ENCODE measurements around the gene DNAAF1. TPM values are rescaled to one million over a fixed set of nuclear protein-coding genes. Genes with fewer than 3 reads are reported as not detected.

The DNAAF1 gene
- polyA plus RNA-seq, 2 of the 4 experiments (the other 2 are of a cell fraction), result 0.13 to 0.14 TPM

GRCh38 chr16:84218956-84219355, 73.8 kb downstream of the DNAAF1 start (continued):
- TF ChIP-seq, protein P1, sequence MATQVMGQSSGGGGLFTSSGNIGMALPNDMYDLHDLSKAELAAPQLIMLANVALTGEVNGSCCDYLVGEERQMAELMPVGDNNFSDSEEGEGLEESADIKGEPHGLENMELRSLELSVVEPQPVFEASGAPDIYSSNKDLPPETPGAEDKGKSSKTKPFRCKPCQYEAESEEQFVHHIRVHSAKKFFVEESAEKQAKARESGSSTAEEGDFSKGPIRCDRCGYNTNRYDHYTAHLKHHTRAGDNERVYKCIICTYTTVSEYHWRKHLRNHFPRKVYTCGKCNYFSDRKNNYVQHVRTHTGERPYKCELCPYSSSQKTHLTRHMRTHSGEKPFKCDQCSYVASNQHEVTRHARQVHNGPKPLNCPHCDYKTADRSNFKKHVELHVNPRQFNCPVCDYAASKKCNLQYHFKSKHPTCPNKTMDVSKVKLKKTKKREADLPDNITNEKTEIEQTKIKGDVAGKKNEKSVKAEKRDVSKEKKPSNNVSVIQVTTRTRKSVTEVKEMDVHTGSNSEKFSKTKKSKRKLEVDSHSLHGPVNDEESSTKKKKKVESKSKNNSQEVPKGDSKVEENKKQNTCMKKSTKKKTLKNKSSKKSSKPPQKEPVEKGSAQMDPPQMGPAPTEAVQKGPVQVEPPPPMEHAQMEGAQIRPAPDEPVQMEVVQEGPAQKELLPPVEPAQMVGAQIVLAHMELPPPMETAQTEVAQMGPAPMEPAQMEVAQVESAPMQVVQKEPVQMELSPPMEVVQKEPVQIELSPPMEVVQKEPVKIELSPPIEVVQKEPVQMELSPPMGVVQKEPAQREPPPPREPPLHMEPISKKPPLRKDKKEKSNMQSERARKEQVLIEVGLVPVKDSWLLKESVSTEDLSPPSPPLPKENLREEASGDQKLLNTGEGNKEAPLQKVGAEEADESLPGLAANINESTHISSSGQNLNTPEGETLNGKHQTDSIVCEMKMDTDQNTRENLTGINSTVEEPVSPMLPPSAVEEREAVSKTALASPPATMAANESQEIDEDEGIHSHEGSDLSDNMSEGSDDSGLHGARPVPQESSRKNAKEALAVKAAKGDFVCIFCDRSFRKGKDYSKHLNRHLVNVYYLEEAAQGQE (IDR thresholded peaks at IDR 0.05), result no peak

- H3K27ac ChIP-seq, result no peak overlapping the region
- DNase-seq (ENCODE audit: low read depth in 1 of 2, low spot score in 1 of 2) (no peak), ATAC-seq (no peak), FAIRE-seq (no peak)
- no peaks in the 10 kb centered on the region for H3K4me1 ChIP-seq
- no peaks in the 10 kb centered on the region for H3K9me3 ChIP-seq
- POLR2A ChIA-PET, result no interaction called here
- CTCF ChIA-PET, result interaction anchor here (0.9 to 2.0 kb wide), 3 partner anchors 11 to 37 kb away, joined by 3 to 5 read pairs (median 5); no protein-coding TSS in a partner anchor
- WGBS (ENCODE audit: missing lambda C conversion rate), result 92% methylated on average over 1 of the region's 1 CpG
- H3K4me2 ChIP-seq, result no peak overlapping the region
- H3K4me3 ChIP-seq, result no peak overlapping the region
- TF ChIP-seq HEYL (CRISPR knock-in tag; IDR thresholded peaks at IDR 0.05) (no peak), NR3C1 (IDR thresholded peaks at IDR 0.05) (no peak)
These were observed 75.7 kb downstream of the DNAAF1 start for GRCh38 chr16:84220851-84221250.

DNA sequence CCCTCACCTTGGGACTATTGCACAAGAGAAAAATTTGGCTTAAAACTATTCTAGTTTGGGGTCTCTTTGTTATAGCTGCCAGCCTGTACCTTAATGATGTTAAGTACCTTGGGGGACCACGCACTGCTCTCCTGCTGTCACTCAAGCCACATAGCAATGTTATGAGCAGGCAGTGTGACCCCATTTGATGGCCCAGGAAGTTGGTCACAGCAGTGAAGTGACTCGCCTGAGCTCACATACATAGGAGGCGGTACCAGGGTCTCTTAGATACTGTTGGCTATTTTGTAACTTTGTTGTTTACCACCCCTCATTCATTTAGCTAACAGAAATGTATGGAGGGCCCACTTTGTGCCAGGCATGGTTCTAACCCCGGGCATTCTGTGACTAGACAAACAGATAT, 78.3 kb downstream of the DNAAF1 start:
- TF ChIP-seq, protein P2, sequence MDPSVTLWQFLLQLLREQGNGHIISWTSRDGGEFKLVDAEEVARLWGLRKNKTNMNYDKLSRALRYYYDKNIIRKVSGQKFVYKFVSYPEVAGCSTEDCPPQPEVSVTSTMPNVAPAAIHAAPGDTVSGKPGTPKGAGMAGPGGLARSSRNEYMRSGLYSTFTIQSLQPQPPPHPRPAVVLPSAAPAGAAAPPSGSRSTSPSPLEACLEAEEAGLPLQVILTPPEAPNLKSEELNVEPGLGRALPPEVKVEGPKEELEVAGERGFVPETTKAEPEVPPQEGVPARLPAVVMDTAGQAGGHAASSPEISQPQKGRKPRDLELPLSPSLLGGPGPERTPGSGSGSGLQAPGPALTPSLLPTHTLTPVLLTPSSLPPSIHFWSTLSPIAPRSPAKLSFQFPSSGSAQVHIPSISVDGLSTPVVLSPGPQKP (IDR thresholded peaks at IDR 0.05; ENCODE audit: low read depth, low read length), result no peak
- TF ChIP-seq TP53 (CRISPR knock-in tag; IDR thresholded peaks at IDR 0.05) (no peak), ESRRA (IDR thresholded peaks at IDR 0.05; ENCODE audit: borderline replicate concordance, low read length) (no peak), FOSB (CRISPR knock-in tag; IDR thresholded peaks at IDR 0.05) (no peak), JUNB (IDR thresholded peaks at IDR 0.05) (no peak), POLR2AphosphoS2 (conservative IDR thresholded peaks at IDR 0.05; ENCODE audit: low read length) (no peak), EHMT2 (IDR thresholded peaks at IDR 0.05; ENCODE audit: low read depth) (no peak), FOXS1 (CRISPR knock-in tag; IDR thresholded peaks at IDR 0.05) (no peak), PBX3 (IDR thresholded peaks at IDR 0.05) (no peak), MAFK (IDR thresholded peaks at IDR 0.05; ENCODE audit: partially characterized antibody) (no peak), ZSCAN20 (CRISPR knock-in tag; IDR thresholded peaks at IDR 0.05) (no peak), NR3C1 (IDR thresholded peaks at IDR 0.05) (no peak), CBX2 (IDR thresholded peaks at IDR 0.05; ENCODE audit: borderline replicate concordance, low read depth) (no peak), ZFP36 (IDR thresholded peaks at IDR 0.05; ENCODE audit: borderline replicate concordance, partially characterized antibody) (no peak), ATOH8 (CRISPR knock-in tag; IDR thresholded peaks at IDR 0.05; ENCODE audit: low read depth) (no peak)
- TF ChIP-seq, protein P1 (IDR thresholded peaks at IDR 0.05), result no peak
- TF ChIP-seq, protein P3, sequence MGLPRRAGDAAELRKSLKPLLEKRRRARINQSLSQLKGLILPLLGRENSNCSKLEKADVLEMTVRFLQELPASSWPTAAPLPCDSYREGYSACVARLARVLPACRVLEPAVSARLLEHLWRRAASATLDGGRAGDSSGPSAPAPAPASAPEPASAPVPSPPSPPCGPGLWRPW (IDR thresholded peaks at IDR 0.05), result no peak
- TF ChIP-seq, protein P4, sequence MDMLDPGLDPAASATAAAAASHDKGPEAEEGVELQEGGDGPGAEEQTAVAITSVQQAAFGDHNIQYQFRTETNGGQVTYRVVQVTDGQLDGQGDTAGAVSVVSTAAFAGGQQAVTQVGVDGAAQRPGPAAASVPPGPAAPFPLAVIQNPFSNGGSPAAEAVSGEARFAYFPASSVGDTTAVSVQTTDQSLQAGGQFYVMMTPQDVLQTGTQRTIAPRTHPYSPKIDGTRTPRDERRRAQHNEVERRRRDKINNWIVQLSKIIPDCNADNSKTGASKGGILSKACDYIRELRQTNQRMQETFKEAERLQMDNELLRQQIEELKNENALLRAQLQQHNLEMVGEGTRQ (IDR thresholded peaks at IDR 0.05), result no peak
- H3K4me2 ChIP-seq, result no peak overlapping the region
- peaks cover 10% of the 10 kb centered on the region for H3K4me1 ChIP-seq
- ATAC-seq (no peak), DNase-seq (ENCODE audit: low read depth in 1 of 2, low spot score in 1 of 2) (no peak), FAIRE-seq (no peak)
- H3K9me3 ChIP-seq, result no peaks in the 10 kb centered on the region
- CTCF ChIA-PET, result interaction anchor here (1.2 to 2.0 kb wide), 3 partner anchors 40 to 267 kb away, joined by 3 to 9 read pairs (median 4); no protein-coding TSS in a partner anchor
- POLR2A ChIA-PET, result no interaction called here
- H3K27ac ChIP-seq, result peak overlapping the region in 1 of 2 experiments; percentile 8; a peak in 1 of 6 replicates
- 52% methylated on average over 4 of the region's 4 CpGs for WGBS (ENCODE audit: missing lambda C conversion rate)
- no peak overlapping the region for H3K4me3 ChIP-seq

Data from A549 (cell line).